ENCODE data around the gene ST8SIA5.

ST8SIA5 gene

DNA sequence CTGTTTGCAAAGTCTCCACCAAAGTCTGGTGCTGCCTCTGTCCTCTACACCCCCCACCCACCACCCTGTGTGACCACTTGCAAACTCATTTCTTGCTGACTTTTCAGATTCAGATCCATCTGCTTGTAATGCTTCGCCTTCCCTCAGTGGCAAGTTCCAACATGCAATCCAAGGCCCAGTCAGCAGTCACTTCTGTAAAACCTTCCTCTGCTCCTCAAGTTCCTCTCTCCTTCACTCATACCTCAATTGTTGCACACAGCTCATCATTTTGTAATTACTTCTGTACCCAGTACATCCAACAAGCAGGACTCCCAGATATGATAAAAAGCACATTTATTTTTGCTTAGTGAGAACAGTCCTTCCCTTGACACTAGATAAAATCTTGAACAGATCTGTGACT, 93.3 kb downstream of the ST8SIA5 start:
- no peak for DNase-seq

DNA sequence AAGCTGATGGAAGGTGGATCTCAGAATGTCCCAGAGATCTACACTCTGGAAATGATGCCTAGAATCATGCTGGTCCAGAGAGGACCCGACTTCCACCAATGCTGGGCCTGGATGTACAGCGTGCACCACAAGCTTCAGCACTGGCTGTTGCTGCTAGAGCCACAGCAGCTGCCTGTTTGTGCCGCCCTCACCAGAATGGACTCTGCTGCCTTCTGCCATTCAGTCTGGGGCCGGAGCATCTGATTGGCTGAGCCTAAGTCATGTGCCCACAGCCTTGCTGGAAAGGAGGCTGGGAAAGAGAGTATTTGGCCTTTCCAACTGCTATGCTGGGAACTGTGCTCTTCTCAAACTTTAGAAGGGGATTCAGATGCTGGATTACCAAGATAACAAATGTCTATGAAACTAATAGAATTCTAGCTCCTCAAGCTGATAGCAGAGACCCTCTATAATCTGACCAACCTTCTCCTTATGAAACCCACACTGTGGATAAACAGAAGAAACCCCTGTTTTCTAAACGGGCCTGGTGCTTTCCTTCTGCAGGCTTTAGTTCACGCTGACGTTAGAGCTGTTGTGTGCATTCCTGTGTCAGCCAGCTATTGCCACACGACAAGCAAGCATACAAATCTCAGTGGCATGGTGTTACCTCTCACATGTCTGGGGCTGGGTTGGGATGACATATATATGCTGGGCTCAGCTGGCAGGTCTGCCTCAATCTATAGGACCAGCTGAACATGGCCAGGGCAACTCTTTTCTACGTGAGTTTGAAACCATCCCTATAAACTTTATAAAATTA, 95.7 kb downstream of the ST8SIA5 start:
- peak; percentile 66 for DNase-seq

GRCh38 chr18:46659484-46659883, 97.4 kb downstream of the ST8SIA5 start:
- DNase-seq = no peak

DNA sequence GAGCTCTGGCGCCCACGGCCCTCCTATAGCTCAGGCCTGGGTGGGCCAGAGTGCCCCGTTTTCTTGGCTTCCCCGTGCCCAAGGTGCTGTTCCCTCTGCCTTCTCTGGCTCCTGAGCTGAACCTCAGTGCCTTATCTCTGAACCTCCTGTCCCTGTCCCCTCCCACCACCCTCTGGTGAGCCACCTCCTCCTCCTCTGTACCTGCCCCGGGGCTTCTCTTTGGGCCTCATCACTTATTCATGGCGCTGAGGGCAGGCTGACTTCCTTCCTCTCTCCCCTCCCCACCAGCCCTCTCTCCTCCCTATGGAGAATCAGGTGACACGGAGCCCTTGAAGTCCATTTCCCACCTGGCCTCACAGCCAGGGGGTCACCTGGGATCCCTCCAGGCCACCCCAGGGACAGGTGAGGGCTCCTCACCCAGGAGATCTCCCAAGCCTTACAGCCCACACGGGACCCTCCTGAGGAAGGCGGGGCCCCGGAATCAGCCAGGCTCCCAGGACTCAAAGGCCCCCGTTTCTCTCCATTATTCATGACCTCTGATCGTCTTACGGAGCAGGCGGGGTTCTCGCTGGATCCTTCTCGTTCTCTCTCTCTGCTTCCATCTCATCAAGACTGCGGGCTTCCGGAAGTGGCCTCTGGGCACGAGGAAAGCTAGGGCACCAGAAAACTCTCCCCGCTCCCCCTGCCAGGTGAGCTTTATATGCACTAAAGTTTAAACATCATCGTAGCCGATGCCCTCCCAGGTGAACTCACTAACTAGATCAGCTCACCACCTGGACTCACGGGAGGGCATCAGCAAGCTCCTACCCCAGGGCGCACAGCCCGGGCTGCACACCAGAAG, 99.5 kb downstream of the ST8SIA5 start, which contains the start of gene LOXHD1:
Gene LOXHD1 (minus strand): TSS at position 106 of the 841 bp plus-strand sequence. CDS start 187 bp downstream, outside the sequence.
- peak; percentile 29 for DNase-seq

GRCh38 chr18:46656326-46657114, 100.3 kb downstream of the ST8SIA5 start:
- no peak for DNase-seq

DNA sequence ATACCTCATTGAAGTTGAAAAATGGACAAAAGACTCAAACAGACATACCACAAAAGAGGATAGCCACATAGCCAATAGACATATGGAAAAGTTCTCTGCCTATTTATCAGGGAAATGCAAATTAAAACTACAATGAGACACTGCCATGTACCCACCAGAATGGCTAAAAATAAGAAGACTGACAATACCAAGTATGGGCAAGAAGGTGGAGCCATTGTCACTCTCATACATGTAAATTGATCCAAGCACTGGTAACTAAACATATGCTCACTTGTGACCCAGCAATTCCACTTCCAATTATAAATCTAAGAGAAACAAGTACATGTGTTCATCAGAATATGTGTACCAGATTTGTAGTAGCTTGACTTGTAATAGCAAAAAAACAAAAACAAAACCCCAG, 104.5 kb downstream of the ST8SIA5 start:
- DNase-seq = peak; percentile 35

DNA sequence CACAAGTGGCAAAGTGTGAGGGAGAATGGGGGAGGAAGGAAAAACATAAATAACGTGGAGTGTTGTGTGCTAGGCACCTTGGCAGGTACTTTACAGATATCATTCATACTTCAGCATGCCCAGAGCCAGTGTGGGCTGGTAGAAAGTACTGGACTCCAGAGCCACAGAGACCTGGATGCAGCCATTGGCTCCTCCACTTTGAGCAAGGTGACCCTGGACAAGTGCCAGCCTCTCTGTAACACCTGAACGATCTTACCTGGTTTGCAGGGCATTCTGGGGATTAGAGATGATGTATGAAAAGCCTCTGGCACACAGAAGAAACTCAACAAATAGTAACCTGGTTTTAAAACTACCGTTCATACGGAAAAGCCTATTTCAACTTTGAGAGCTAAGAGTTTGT, 106.2 kb downstream of the ST8SIA5 start:
- peak; percentile 27 for DNase-seq

- no peak for DNase-seq
Observed at GRCh38 chr18:46649071-46649862, 107.6 kb downstream of the ST8SIA5 start.

- DNase-seq = no peak
Observed at GRCh38 chr18:46646468-46646867, 110.4 kb downstream of the ST8SIA5 start.

GRCh38 chr18:46642561-46642960, 114.3 kb downstream of the ST8SIA5 start:
- DNase-seq = no peak

DNA sequence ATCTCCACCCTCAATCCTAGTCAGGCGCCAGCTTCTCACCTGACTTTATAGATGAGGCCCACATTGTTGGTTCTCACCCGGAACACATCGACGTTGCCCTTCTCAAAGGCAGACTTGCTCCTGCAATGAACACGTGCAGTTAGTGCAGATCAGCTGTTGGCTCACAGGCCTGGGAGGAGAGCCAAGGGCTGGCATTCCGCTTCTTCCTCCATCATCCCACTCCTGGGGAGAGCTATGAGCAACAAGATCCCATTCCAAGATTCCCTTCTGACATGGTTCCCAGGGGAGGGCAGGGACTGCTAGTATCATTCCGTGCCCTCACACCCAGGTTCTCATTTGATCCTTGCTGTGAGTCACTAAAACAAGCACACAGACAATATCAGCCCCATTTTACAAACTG, 114.9 kb downstream of the ST8SIA5 start:
- DNase-seq = no peak

DNA sequence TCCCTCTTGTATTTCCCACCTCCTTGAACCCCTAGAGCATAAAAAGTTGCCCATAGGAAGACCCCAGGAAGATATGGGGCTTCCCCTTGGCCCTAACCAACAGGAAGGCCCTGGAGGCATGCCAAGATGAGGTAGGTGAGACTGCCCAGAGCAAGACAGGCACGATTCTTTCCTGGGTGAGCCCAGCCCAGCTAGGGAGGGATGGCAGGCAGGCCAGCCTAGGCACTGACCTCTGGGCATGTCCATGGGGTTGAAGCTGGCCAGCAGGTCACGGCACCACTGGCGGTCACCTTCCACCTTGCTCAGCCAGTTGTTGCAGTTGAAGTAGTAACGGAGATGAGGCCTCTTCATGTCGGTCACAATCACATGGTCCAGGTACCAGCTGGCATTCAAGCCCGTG, 117.5 kb downstream of the ST8SIA5 start:
- no peak for DNase-seq

DNA sequence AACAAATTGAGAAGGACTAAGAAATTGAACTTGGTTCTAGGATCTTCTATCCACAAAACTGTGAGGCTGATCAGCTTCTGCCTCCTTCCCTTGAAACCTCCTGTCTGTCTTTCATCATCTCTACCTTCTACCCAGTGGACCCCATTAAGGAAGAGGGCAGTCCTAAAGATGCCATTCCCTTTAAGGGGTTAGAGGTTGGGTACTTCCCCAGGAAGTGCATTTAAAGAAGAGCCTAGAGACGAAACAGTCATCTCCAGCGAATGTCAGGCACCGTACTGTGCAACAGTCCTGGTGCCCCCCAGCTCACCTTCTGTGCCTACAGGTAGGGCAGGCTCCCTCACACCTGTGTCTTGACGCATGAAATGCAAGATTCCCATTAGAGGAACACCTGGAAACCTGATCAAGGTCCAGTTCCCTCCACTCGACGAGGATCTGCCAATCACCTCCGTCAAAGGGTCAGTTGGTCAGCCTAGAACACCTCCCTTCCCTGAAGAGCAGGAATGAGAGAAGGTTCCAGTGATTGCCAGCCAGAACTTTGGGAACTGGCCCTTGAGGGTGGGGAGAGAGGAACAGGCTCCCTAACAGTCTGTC, 120.7 kb downstream of the ST8SIA5 start:
- no peak for DNase-seq

- DNase-seq = no peak
Observed at GRCh38 chr18:46632401-46633071, 124.3 kb downstream of the ST8SIA5 start.

DNA sequence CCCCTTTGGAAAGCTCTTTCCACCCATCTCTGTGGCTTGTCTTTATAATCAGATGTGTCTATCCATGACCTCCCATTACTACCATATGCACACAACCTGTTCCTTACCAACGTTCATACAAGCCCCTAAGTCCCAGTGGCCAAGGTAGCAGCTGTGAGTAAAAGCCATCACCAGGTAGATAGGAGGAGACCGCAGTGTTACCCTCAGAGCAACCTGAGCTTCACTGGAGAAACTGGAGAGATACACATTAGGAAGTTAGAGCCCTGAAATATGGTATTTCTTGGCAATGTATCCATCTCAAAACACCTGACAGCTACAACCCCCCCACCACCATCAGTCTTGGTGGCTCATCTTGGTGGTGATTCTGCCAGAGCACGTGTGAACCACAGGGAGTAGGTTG, 125.9 kb downstream of the ST8SIA5 start:
- no peak for DNase-seq

GRCh38 chr18:46630160-46630559, 126.7 kb downstream of the ST8SIA5 start:
- no peak for DNase-seq

GRCh38 chr18:46629361-46629760, 127.5 kb downstream of the ST8SIA5 start:
- no peak for DNase-seq

- peak; percentile 73 for DNase-seq
Observed at GRCh38 chr18:46628206-46628605, 128.6 kb downstream of the ST8SIA5 start.

DNA sequence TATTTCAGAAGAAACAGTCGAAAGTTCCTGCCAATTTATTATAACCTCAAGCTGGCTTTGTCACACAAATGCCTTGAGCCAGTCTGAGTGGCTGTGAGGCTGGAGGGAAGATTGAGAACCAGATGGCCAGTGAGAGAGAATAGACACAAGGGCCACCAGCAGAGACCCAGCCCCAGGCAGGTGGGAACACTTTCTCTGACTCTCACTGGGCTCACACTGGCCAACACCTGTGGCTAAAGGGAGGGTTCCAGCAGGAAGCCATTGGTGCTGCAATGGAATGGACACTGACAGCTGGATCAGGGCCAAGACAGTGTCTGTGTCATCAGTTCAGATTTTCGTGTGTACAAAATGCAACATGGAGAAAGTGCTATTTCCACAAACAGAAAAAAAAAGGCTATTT, 129.7 kb downstream of the ST8SIA5 start:
- peak; percentile 70 for DNase-seq

GRCh38 chr18:46625069-46625468, 131.8 kb downstream of the ST8SIA5 start:
- DNase-seq = no peak

DNA sequence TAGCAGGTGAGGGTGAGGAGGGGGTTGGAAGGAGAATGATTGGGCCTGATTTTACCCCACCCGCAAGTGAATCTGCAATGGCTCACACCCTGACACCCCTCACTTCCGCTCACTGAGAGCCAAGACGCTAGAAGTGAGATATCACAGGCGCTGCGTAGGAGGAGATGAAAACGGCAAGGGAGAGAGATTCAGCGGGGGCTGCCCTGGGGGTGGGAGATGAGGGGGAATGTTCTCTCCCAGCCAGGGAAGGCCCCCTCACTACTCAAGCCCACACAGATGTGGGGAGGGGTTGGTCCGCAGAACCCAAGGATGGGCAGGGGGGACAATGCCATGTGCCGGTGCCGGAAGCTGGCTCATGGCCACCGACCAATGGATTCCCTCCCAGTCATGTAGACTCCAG, 132.7 kb downstream of the ST8SIA5 start:
- no peak for DNase-seq

Measured in NCI-H69 (cell line).